Measurements from ENCODE around the gene TDRKH. TPM values are rescaled to one million over a fixed set of nuclear protein-coding genes. Genes with fewer than 3 reads are reported as not detected.

Gene TDRKH, protein sequence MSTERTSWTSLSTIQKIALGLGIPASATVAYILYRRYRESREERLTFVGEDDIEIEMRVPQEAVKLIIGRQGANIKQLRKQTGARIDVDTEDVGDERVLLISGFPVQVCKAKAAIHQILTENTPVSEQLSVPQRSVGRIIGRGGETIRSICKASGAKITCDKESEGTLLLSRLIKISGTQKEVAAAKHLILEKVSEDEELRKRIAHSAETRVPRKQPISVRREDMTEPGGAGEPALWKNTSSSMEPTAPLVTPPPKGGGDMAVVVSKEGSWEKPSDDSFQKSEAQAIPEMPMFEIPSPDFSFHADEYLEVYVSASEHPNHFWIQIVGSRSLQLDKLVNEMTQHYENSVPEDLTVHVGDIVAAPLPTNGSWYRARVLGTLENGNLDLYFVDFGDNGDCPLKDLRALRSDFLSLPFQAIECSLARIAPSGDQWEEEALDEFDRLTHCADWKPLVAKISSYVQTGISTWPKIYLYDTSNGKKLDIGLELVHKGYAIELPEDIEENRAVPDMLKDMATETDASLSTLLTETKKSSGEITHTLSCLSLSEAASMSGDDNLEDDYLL
- total RNA-seq (ENCODE audit: unreplicated experiment): 40.1 TPM
- long read RNA-seq, partial matches to known transcripts: 1 of 12 reads
- long read RNA-seq, other reads (novel, unspliced or antisense): 5 of 12 reads

DNA sequence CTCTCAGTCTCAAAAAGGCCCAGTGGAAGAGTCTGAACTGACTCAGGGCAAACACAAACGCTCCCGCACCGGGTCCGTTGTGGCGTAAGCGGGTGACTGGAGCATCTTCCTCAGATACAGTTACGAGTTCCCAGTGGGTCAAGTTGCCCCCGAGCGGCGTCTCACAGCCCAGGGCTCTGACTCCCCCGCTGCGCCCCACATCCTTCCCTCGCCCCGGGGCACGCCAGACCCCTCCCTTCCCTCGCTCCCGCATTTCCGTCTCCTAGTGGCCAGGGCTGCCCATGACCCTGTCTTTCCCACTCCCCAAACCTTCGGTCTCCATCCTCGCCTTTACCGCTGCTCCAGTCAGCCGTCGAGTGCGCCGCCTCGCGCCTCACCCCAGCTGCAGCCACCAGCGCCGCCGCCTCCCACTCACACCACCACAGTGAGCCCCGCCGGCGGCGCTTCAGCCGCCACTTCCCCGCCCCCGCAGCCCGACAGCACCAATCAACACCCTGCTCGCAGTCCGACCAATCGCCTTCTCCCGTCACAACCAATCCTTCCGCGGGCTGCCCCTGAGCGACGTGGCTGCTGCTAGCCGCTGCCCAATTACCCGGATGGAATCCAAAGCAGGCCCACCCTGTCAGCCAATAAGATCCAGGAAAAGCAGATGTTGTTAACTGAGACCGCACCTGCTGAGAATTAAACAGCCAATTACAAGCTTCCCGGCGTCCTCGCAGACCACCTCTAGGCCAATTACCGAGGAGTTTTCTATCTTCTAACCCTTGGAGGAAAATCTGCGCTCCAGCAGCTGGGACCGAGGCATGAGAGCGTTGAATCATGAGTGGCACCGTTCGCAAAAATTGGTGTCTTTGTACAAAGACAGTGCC, at the start of gene TDRKH:
Gene TDRKH, minus strand, starts transcription at position 430 of the 869 bp plus-strand sequence. CDS start 7,478 bp downstream, outside the sequence.
- Mint-ChIP-seq H3K27me3 (ENCODE audit: unreplicated experiment) (peaks cover 12% of the 10 kb centered on the region), H3K9me3 (ENCODE audit: unreplicated experiment) (peaks cover 12% of the 10 kb centered on the region), H3K4me1 (ENCODE audit: low read depth, unreplicated experiment) (peaks cover 8% of the 10 kb centered on the region), H3K27ac (ENCODE audit: unreplicated experiment) (peak within 1 kb of the TSS; percentile 100), H3K36me3 (ENCODE audit: unreplicated experiment) (no peaks in the 10 kb centered on the region), H3K4me3 (ENCODE audit: unreplicated experiment) (peak within 1 kb of the TSS; percentile 100)
- TF ChIP-seq CTCF (IDR thresholded peaks at IDR 0.05; ENCODE audit: partially characterized antibody, unreplicated experiment): peak; percentile 48
- peak; percentile 98 for DNase-seq

DNA sequence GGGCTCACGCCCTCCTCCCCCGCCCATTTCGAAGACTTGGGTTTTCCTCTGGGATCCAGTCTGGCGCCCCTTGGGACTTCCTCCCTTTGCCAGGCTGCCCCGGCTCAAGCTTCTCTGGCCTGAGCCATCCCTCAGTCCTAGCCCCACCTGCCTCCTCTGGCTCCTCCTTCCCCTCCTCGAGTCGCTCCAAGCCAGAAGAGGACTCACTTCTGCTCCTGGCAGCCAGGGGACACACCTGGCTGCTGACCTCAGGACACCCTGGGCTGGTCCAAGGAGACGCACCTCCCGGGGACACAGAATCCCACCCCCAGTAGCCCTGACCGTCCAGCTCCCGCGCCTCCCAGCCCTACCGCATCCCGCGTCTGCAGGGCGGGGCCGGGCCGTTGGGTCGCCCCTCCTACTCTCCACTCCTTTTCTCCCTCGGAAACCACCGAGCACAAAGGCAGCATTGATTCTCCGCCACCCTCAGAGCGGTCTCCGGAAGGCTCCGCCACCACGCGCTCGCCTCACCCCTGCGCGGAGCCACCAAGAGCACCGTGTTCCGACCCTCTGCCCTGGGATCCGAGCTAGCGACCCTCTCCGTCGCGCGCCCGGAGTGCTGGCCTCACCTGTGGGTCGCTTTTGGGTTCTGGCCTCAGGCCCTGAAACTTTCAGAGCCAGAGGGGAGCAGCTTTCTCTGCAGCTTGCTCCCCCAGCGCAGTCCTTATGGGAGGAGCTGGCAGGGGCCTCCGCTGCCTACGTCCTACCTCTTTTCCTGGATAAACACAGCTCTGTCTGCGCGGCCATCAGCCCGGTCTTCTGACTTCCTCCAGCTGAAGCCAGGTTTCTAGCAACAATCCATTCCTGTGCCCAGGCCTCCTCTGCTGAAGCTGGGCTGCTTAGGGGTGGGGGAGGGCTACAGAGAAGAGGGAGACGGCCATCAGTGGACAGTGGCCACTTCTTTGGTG, 49.4 kb upstream of the TDRKH start, which contains the start of gene C2CD4D:
Gene C2CD4D, minus strand, starts transcription at position 364 of the 947 bp plus-strand sequence. CDS start 831 bp downstream, outside the sequence.
- no peak for TF ChIP-seq CTCF (IDR thresholded peaks at IDR 0.05; ENCODE audit: partially characterized antibody, unreplicated experiment)
- peaks cover 25% of the 10 kb centered on the region for H3K27me3 Mint-ChIP-seq (ENCODE audit: unreplicated experiment)

DNA sequence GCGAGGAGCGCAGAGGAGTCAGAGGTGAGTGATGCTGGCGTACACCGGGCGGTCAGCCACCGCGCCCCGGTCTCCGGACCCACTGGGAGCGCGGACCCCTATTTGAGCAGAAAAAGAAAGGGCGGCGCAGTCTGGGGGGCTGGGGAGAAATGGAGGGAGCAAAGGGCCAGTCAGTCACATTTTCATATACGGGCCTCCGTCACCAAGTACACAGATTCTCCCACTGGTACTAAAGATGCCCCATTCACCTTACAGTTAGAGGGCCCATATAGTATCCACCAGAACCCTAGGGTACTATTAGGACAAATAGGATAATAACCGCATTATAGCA, 48.7 kb upstream of the TDRKH start:
- H3K27ac Mint-ChIP-seq (ENCODE audit: unreplicated experiment): no peak overlapping the region
- peaks cover 4% of the 10 kb centered on the region for H3K4me1 Mint-ChIP-seq (ENCODE audit: low read depth, unreplicated experiment)
- peaks cover 6% of the 10 kb centered on the region for H3K9me3 Mint-ChIP-seq (ENCODE audit: unreplicated experiment)
- H3K36me3 Mint-ChIP-seq (ENCODE audit: unreplicated experiment): no peaks in the 10 kb centered on the region
- no peak for DNase-seq
- H3K4me3 Mint-ChIP-seq (ENCODE audit: unreplicated experiment): peak overlapping the region; percentile 82
- no peak for TF ChIP-seq CTCF (IDR thresholded peaks at IDR 0.05; ENCODE audit: partially characterized antibody, unreplicated experiment)
- H3K27me3 Mint-ChIP-seq (ENCODE audit: unreplicated experiment): peaks cover 23% of the 10 kb centered on the region

More for the DNA sequence above, 49.4 kb upstream of the TDRKH start, which contains the start of gene C2CD4D:
- peak within 1 kb of the TSS; percentile 11 for H3K27ac Mint-ChIP-seq (ENCODE audit: unreplicated experiment)
- peaks cover 6% of the 10 kb centered on the region for H3K9me3 Mint-ChIP-seq (ENCODE audit: unreplicated experiment)
- peak within 1 kb of the TSS; percentile 82 for H3K4me3 Mint-ChIP-seq (ENCODE audit: unreplicated experiment)
- peak; percentile 58 for DNase-seq
- H3K4me1 Mint-ChIP-seq (ENCODE audit: low read depth, unreplicated experiment): peaks cover 4% of the 10 kb centered on the region
- H3K36me3 Mint-ChIP-seq (ENCODE audit: unreplicated experiment): no peaks in the 10 kb centered on the region

DNA sequence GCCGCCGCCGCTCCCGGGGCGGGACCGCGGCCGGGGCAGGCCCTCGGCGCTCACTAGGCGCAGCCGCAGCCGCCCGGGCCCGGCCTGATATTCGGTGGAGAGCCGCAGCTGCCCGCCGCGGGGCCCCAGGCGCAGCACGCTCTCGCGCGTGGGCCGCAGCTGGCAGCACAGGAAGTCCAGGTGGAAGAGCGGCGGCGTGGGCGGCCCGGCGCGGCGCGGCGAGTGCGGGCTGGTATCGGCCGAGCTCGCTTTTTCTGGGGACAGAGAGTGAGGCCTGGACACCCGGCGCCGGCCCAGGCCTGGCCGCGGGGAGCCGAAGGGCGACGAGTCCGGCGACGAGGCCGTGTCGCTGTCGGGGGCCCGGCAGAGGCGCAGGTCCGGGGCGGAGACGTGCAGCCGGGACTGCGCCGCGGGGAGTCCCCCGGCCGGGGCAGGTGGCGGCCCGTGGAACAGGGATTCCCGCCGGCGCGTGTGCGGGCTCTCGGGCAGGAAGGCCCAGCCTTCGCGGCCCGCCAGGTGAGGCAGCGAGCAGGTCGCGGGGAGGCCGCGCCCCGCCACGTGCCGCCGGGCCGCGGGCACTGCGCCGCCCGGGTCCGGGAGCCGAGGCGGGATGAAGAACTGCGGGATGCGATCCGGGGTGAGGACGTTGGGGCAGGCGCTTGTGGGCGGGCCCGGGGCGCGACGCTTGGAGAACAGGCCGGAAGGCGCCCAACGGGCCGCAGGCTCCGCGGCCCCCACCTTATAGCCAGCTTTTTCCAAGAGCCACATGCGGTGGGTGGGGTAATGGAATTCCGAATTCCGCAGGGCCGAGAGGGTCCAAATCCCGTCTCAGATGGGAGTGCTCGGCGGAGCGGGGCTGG, 48.2 kb upstream of the TDRKH start:
- peak overlapping the region; percentile 82 for H3K4me3 Mint-ChIP-seq (ENCODE audit: unreplicated experiment)
- TF ChIP-seq CTCF (IDR thresholded peaks at IDR 0.05; ENCODE audit: partially characterized antibody, unreplicated experiment): no peak

More for the DNA sequence above, 48.2 kb upstream of the TDRKH start:
- Mint-ChIP-seq H3K36me3 (ENCODE audit: unreplicated experiment) (no peaks in the 10 kb centered on the region), H3K27ac (ENCODE audit: unreplicated experiment) (no peak overlapping the region), H3K27me3 (ENCODE audit: unreplicated experiment) (peaks cover 23% of the 10 kb centered on the region), H3K4me1 (ENCODE audit: low read depth, unreplicated experiment) (peaks cover 4% of the 10 kb centered on the region), H3K9me3 (ENCODE audit: unreplicated experiment) (peaks cover 6% of the 10 kb centered on the region)
- no peak for DNase-seq

Measured in glutamatergic neuron (in vitro differentiated cells).